Endometrium (tissue), 2 donors: Measurements from ENCODE around the gene EED.
"Not testable (repeated sequence)": the region's sequence is repeated elsewhere in the genome, so short reads cannot be mapped to it uniquely, and the experiment has no call there.

Experiments
- FAIRE-seq: peaks from 2 replicates; lab custom pipeline; 2012; peaks lifted over from hg19 to GRCh38; lab: Jason Lieb, UNC
- donor health status: control.
- donor health status: control.

Gene EED

DNA sequence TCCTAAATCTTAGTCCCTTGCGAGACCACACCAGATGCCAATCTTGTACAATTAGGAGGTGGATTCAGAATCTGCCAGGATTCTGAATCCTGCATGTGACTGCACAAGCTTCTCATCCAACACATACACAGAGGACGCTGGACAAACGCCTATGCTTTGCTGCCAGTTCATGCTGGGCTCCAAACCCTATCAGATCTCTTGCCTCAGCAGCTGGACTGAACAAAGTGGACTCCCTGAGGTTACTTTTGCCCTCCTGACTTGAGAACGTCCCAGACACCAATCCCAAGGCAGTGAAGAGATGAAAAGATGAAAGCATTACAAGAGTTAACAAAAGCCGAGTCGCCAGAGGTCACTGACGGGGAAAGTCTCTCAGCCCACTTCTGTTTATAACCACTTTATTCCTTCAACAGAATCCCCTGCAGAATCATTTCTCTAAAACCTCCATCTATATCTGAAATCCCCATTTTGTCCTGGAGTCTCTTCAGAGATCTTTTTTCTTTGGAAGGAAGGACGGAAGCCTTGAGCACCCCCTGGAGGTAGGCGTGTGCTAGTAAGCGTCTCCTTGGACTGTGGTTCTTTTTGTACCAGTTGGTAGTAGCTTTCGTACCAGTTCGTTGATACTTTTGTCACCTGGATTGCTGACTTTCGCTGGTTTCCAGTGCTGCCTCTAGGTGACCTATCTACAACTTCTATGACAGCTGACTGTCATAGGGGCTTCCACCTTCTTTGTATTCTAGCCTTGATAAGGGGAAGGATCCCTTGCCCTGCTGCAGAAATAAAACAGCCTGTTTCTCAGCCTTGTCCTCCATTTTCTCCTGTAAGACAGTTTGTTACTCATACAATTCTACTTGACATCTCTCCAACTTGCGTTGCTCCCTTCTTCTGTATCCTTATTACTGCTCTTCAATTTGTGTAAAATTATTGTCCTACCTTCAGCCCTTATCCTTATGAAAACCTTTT is 26.1 kb upstream of the EED start:
- FAIRE-seq: peak; percentile 29

DNA sequence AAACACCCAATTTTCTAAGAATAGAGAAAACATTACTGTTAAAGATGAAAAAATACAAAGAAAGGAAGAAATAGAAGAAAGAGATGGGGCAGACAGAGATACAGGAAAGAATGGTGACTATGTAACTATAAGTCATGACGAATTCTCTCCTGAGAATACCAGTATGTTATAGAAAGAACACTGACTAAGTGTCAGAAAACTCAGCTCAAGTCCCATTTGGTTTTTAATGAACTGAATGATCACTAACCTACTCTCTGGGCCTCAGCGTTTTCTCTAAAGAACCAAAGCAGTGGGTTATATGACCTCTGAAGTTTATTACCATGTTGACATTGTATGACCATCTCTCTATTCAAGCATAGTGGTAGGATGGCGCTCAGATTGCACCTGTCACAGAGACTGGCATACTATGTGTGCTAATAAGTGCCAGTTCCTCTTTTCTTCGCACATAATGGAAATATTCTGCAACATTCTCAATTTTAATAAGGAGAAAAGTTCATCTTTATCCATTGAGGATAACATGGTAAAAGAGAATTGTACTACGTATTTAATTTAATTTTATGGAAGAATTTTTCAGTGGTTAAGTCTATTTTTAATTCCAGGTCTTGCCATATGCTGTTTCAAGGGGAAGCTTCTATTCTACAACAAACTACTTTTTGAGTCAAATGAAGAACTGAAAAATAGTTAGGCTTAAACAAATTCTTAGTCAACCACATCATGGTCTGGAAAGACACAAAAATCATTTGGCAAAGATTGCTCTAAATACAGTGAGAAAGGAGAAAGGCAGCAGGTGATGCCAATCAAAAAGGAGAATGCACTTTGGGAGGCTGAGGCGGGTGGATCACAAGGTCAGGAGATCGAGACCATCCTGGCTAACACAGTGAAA is 25.0 kb upstream of the EED start:
- no peak for FAIRE-seq

DNA sequence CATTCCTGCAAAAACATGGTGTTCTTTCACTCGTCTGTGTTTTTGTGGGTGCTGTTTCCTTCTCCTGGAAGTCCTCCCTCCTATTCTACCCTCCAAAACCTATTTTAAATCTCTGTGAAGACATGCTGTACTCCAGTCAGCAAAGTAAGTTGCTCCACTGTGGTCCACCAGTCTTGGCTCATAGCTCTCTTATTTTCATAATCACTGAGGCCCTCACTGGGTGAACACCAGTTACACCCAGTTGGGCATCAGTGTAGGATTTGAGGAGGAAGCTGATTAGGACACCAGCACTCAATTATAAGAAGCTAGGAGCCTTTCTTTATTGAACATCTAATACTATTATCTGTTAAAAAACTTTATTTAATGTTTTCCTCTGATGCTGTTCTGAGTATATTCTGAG is 23.9 kb upstream of the EED start:
- no peak for FAIRE-seq

DNA sequence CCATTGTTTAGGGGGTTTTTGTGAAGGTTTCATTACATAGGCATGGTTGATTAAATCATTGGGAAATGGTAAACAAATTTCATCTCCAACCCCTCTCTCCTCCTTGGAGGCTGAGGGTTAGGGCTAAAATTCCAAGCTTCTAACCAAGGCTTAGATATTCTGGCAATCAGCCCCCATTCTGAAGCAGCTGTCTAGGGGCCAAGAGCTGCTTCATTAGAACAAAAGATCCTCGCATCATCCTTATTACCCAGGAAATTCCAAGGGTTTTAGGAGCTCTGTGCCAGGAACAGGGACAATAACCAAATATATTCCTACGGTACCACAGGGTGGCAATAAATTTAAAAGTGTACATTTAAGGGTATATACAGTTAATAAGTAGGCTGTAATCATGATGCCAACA is 22.5 kb upstream of the EED start:
- FAIRE-seq: no peak

DNA sequence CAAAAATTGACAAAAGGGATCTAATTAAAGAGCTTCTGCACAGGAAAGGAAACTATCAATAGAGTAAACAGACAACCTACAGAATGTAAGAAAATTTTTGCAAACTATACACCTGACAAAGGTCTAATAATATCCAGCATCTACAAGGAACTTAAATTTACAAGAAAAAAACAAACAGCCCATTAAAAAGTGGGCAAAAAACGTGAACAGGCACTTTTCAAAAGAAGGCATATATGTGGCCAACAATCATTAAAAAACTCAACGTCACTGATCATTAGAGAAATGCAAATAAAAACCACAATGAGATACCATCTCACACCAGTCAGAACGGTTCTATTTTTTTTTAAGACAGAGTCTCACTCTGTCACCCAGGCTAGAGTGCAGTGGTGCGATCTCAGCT is 20.0 kb upstream of the EED start:
- FAIRE-seq: not testable (repeated sequence)

- FAIRE-seq: not testable (repeated sequence)
Measured at GRCh38 chr11:86225344-86225743, 19.2 kb upstream of the EED start.

GRCh38 chr11:86228269-86229038 is 16.1 kb upstream of the EED start:
- FAIRE-seq: no peak

- FAIRE-seq: not testable (repeated sequence)
Measured at GRCh38 chr11:86229039-86229330, 15.6 kb upstream of the EED start.

GRCh38 chr11:86230179-86230804 is 14.3 kb upstream of the EED start:
- no peak for FAIRE-seq

DNA sequence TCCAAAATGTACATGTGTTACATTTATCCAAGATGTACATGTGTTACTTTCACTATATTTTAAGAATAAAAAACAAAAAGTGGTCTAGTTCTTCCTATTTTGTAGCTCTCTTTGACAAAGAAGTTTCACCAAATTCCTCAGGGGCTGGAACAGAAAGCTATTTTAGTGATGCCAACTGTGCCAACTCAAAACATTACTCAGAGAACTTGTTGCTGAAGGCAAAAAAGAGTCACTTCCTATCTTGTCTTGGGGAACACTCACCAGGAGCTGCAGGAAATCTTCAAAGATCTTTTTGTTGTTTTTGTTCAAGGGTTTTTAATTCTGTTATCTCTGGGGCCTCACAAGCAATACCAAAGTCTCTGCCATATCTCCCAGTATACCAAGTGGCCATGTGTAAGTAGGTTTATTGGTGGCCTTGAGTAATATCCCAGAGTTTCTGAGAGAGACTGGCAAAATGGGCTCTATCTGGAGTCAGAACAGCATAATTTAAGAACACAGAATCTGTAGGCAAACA is 13.6 kb upstream of the EED start:
- FAIRE-seq: no peak

DNA sequence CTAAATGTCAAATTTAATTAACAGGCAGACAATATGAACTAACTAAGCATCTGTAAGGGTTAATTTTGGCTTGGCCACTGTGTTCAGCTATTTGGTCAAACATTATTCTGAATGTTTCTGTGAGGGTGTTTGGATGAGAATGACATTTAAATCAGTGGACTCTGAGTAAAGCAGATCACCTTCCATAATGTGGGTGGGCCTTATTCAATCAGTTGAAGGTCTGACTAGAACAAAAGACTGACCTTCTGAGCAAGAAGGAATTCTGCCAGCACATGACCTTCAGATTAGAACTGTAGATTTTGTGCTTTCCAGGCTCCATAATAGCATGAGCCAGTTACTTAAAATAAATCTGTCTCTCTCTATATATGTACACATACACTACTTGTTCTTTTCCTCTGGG is 12.0 kb upstream of the EED start:
- FAIRE-seq: no peak

DNA sequence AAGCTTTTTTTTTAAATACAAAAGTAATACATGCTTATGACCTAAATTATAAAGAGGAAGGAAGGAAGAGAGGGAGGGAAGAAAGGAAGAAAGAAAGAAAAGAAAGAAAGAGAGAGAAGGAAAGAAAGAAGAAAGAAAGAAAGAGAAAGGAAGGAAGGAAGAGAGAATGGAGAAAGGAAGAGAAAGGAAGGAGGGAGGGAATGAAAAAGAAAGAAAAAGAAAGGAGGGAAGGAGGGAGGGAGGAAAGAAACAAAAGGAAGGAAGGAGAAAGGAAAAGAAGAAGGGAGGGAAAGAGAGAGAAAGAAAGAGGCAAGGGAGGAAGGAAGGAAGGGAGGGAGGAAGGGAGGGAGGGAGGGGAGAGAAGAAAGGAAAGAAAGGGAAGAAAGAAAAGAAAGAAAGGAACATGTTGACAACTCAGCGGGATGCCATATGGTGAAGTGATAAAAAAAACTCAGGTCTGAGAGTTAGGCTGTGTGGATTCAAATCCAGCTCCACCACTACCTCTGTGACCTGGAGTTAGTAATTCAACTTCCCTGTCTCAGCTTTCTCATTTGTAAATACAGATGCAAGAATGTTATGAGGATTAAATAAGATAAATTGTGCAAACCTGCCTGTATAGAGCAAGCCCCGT is 9.6 kb upstream of the EED start:
- no peak for FAIRE-seq

GRCh38 chr11:86237267-86237804 is 7.2 kb upstream of the EED start:
- no peak for FAIRE-seq

DNA sequence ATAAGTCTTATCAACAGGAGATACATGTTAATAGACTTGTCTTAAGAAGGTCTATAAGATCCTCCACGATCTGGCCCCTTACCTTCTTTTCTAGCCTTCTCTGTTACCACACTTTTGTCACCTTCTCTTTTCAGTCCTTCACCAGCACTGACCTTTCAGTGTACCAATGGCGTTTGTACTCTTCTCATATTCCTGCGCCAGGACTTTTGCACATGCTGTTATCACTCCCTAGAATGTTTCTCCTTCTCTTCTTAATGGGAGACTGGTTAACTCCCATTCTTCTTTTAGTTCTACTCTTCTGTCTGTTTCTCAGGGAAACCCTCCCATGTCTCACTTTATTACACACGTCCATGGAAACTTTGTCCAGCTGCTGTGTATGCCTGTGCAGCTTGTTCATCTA is 4.4 kb upstream of the EED start:
- FAIRE-seq: no peak

DNA sequence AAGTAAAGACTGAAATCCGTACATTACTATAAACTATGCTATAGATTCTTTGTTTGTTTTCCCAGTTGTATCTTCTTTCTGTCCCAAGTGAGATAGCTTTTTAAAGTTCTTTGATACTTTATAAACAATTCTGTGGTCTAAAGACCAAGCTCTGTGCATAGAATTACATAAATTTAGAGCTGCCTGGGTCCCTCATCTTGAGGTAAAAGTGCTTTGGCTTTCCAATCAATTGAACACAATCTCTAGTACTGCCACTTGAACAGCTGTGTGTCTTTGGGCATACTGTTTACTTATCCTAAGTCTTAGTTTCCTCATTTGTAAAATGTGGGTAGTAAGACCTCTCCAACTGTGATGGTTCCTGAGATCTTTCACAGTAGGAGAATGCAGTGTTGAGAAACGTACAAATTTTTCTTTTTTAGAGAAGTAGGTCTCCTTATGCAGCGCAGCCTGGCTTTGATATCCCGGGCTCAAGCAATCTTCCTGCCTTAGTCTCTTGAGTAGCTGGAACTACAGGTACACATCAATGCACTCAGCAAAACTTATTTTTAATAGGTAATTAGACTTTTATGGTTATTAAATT is 2.5 kb upstream of the EED start:
- no peak for FAIRE-seq

DNA sequence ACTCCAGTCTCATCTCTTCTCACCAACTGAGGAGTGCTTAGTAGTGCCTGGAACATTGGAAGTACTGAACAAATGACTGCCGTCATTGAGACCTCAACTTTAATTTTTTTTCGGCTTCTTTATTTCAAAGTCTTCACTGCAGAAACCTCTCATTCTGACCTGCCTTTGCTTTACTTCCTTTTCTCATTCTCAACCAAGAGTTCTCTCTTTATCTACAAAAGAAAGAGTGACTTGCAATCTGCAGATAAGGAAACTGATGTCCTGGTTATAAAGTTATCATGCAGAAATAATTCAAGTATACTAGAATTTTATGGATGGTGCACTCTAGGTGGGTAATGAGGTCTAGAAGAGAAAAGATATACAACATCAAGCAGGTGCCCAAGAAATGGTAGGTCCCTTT is 1.2 kb upstream of the EED start:
- FAIRE-seq: no peak

GRCh38 chr11:86244063-86244521 is 461 bp upstream of the EED start:
- FAIRE-seq: no peak

DNA sequence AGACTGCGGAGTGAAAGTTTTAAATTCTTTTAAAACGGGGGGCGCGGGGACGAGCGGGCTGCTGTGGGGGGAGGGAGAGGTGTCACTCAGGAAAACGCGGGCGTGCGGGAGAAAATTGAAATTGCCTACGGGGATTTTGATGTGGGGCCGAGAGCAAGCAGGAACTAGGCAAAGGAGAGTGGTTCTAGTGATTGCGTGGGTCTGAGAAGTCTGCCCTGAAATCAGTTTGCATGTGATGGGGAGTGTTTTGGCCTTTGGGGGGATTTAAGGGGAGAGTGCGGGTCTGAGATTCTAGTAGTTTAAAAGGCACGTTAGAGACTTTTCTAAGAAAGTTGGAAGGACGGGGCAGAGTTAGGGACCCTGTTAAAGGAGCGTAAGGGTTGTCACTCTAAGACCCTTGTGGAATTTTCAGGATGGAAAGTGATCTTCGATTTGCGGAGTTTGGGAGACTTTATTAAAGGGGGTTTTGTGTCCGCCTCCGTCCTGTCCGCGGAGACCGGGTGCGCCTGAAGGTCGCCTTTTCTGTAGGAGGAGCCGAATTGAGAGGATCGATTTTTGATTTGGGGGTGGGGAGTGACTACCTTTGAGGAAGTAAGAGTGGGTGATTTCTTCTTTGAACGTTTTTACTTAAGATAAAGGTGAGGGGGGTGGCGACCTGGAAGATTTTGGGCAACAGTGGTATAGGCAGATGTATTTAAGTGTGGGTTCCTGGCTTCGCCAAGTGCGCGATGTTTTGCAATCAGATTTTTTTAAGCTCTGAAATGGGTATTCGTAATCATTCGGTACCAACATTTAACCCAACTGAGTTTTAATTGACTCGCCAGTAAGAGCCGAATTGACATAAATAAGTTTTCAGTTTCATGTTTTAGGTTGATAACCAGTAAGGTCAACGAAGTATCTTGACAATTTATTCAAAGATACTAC is 1.1 kb downstream of the EED start:
- FAIRE-seq: no peak

- no peak for FAIRE-seq
Measured at GRCh38 chr11:86246293-86246675, 1.7 kb downstream of the EED start.
